Loucy (cell line): Measurements from ENCODE around the gene HDHD5.

Experiments
- H2AFZ ChIP-seq: fragments of 200-600 bp; sonication (generic); 2 replicates; pipeline ENCODE4 v1.6.0; 2016; ENCODE audit warnings: antibody characterized with exemption, mild to moderate bottlenecking, low read length, moderate library complexity
- H3F3A ChIP-seq: fragments of 200-600 bp; 2 replicates; pipeline ENCODE4 v1.6.0; 2016; ENCODE audit warnings: antibody characterized with exemption, low read depth, mild to moderate bottlenecking
- H3K27me3 ChIP-seq: fragments of 200-600 bp; sonication (generic); 2 replicates; pipeline ENCODE4 v1.6.1; 2014; ENCODE audit warnings: low read length, mild to moderate bottlenecking; ENCODE audit not compliant: insufficient read depth, poor library complexity, severe bottlenecking
- H3K36me3 ChIP-seq: fragments of 200-600 bp; sonication (generic); 2 replicates; pipeline ENCODE4 v1.6.1; 2016; ENCODE audit warnings: low read length; ENCODE audit not compliant: insufficient read depth
- H3K4me1 ChIP-seq: fragments of 200-600 bp; sonication (generic); 2 replicates; pipeline ENCODE4 v1.5.1; 2014; ENCODE audit warnings: low read length, mild to moderate bottlenecking; ENCODE audit not compliant: insufficient read depth, poor library complexity, severe bottlenecking
- H3K4me2 ChIP-seq: fragments of 200-600 bp; sonication (generic); 2 replicates; pipeline ENCODE4 v1.6.0; 2014; ENCODE audit warnings: antibody characterized with exemption, low read length, low read depth, mild to moderate bottlenecking; ENCODE audit not compliant: poor library complexity, severe bottlenecking
- H3K4me3 ChIP-seq: fragments of 200-600 bp; sonication (generic); 2 replicates; pipeline ENCODE4 v1.5.1; 2014; ENCODE audit warnings: low read length, mild to moderate bottlenecking, mixed read lengths; ENCODE audit not compliant: poor library complexity, severe bottlenecking
- H3K79me2 ChIP-seq: fragments of 200-600 bp; sonication (generic); 2 replicates; pipeline ENCODE4 v1.6.1; 2014; ENCODE audit warnings: low read length; ENCODE audit not compliant: insufficient read depth
- H3K9ac ChIP-seq: fragments of 200-600 bp; sonication (generic); 2 replicates; pipeline ENCODE4 v1.6.0; 2014; ENCODE audit warnings: mild to moderate bottlenecking, low read depth, low read length, moderate library complexity; ENCODE audit not compliant: poor library complexity, severe bottlenecking
- H3K9me2 ChIP-seq: fragments of 200-600 bp; sonication (generic); replicated peaks from 2 replicates; pipeline ENCODE4 v1.6.1; 2016; ENCODE audit warnings: low read depth, low read length, mixed read lengths
- H3K9me3 ChIP-seq: fragments of 200-600 bp; sonication (generic); 2 replicates; pipeline ENCODE4 v1.6.1; 2014; ENCODE audit warnings: mild to moderate bottlenecking, antibody characterized with exemption, low read length, low read depth; ENCODE audit not compliant: insufficient read depth
- H4K20me1 ChIP-seq: fragments of 200-600 bp; sonication (generic); 2 replicates; pipeline ENCODE4 v1.6.0; 2014; ENCODE audit warnings: antibody characterized with exemption, low read length, mild to moderate bottlenecking; ENCODE audit not compliant: insufficient read depth, poor library complexity, severe bottlenecking
- EZH2phosphoT487 ChIP-seq: fragments of 200-600 bp; IDR thresholded peaks from 2 replicates; pipeline ENCODE4 v1.6.1; 2018; ENCODE audit warnings: antibody characterized with exemption, mild to moderate bottlenecking, moderate library complexity, borderline replicate concordance
- TF ChIP-seq, protein P1 (sequence below): fragments of 200-600 bp; sonication (generic); conservative IDR thresholded peaks from 2 replicates; pipeline ENCODE4 v1.5.1; 2014; ENCODE audit warnings: mild to moderate bottlenecking, antibody characterized with exemption, low read length

Gene HDHD5

DNA sequence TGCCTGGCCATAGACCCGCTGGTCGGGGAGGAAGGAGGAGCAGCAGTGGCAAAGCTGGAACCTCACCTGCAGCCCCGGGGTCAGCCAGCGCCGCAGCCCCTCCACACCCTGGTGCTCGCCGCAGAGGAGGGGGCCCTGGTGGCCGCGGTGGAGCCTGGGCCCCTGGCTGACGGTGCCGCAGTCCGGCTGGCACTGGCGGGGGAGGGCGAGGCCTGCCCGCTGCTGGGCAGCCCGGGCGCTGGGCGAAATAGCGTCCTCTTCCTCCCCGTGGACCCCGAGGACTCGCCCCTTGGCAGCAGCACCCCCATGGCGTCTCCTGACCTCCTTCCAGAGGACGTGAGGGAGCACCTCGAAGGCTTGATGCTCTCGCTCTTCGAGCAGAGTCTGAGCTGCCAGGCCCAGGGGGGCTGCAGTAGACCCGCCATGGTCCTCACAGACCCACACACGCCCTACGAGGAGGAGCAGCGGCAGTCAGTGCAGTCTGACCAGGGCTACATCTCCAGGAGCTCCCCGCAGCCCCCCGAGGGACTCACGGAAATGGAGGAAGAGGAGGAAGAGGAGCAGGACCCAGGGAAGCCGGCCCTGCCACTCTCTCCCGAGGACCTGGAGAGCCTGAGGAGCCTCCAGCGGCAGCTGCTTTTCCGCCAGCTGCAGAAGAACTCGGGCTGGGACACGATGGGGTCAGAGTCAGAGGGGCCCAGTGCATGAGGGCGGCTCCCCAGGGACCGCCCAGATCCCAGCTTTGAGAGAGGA, 49.8 kb downstream of the HDHD5 start:
- TF ChIP-seq, protein P1, sequence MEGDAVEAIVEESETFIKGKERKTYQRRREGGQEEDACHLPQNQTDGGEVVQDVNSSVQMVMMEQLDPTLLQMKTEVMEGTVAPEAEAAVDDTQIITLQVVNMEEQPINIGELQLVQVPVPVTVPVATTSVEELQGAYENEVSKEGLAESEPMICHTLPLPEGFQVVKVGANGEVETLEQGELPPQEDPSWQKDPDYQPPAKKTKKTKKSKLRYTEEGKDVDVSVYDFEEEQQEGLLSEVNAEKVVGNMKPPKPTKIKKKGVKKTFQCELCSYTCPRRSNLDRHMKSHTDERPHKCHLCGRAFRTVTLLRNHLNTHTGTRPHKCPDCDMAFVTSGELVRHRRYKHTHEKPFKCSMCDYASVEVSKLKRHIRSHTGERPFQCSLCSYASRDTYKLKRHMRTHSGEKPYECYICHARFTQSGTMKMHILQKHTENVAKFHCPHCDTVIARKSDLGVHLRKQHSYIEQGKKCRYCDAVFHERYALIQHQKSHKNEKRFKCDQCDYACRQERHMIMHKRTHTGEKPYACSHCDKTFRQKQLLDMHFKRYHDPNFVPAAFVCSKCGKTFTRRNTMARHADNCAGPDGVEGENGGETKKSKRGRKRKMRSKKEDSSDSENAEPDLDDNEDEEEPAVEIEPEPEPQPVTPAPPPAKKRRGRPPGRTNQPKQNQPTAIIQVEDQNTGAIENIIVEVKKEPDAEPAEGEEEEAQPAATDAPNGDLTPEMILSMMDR: no peak
- TF ChIP-seq EZH2phosphoT487: no peak

DNA sequence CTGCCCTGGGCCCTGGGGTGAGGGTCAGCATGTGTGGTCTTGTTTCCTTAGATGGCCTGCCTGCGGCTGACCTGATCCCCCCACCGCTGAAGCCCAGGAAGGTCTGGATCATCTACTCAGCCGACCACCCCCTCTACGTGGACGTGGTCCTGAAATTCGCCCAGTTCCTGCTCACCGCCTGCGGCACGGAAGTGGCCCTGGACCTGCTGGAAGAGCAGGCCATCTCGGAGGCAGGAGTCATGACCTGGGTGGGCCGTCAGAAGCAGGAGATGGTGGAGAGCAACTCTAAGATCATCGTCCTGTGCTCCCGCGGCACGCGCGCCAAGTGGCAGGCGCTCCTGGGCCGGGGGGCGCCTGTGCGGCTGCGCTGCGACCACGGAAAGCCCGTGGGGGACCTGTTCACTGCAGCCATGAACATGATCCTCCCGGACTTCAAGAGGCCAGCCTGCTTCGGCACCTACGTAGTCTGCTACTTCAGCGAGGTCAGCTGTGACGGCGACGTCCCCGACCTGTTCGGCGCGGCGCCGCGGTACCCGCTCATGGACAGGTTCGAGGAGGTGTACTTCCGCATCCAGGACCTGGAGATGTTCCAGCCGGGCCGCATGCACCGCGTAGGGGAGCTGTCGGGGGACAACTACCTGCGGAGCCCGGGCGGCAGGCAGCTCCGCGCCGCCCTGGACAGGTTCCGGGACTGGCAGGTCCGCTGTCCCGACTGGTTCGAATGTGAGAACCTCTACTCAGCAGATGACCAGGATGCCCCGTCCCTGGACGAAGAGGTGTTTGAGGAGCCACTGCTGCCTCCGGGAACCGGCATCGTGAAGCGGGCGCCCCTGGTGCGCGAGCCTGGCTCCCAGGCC, 50.6 kb downstream of the HDHD5 start:
- Histone ChIP-seq H3K27me3 (no peaks in the 10 kb centered on the region), H3K4me1 (no peaks in the 10 kb centered on the region), H3K36me3 (peaks cover 57% of the 10 kb centered on the region; the same call in 1 of the 2 replicates), H3F3A (no peaks in the 10 kb centered on the region), H3K4me2 (no peak overlapping the region), H3K9me2 (no peaks in the 10 kb centered on the region), H3K9me3 (no peaks in the 10 kb centered on the region), H3K9ac (no peak overlapping the region), H2AFZ (no peak overlapping the region), H3K4me3 (no peak overlapping the region), H3K79me2 (no peaks in the 10 kb centered on the region), H4K20me1 (no peaks in the 10 kb centered on the region)
- TF ChIP-seq, protein P1: no peak

More for the DNA sequence above, 49.8 kb downstream of the HDHD5 start:
- no peaks in the 10 kb centered on the region for H3K79me2 ChIP-seq
- no peaks in the 10 kb centered on the region for H3K9me3 ChIP-seq
- H3K4me3 ChIP-seq: no peak overlapping the region
- H3K27me3 ChIP-seq: no peaks in the 10 kb centered on the region
- no peak overlapping the region for H2AFZ ChIP-seq
- H3K9me2 ChIP-seq: no peaks in the 10 kb centered on the region
- H4K20me1 ChIP-seq: no peaks in the 10 kb centered on the region
- H3K4me1 ChIP-seq: no peaks in the 10 kb centered on the region
- peaks cover 54% of the 10 kb centered on the region; the same call in 1 of the 2 replicates for H3K36me3 ChIP-seq
- H3K4me2 ChIP-seq: no peak overlapping the region
- no peaks in the 10 kb centered on the region for H3F3A ChIP-seq
- no peak overlapping the region for H3K9ac ChIP-seq

DNA sequence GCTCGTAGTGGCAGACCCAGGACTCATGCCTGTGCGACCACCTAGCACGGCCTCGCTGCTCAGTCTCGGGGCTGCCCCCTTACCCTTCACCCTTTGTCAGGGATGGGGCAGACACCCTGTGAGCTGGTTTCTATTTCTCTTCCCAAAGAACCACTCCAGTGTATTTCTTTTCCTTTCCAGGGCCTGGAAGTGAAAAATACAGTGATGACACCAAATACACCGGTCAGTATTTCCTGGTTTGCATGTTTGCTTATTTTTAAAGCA, 51.6 kb downstream of the HDHD5 start:
- H3K27me3 ChIP-seq: no peaks in the 10 kb centered on the region
- no peak overlapping the region for H3K9ac ChIP-seq
- H3K9me2 ChIP-seq: no peaks in the 10 kb centered on the region
- H3K4me3 ChIP-seq: no peak overlapping the region
- H3K79me2 ChIP-seq: no peaks in the 10 kb centered on the region
- H3K36me3 ChIP-seq: peaks cover 65% of the 10 kb centered on the region; the same call in 1 of the 2 replicates
- TF ChIP-seq, protein P1: no peak
- TF ChIP-seq EZH2phosphoT487: no peak
- H3F3A ChIP-seq: no peaks in the 10 kb centered on the region
- H3K4me1 ChIP-seq: no peaks in the 10 kb centered on the region
- no peak overlapping the region for H2AFZ ChIP-seq
- H3K9me3 ChIP-seq: no peaks in the 10 kb centered on the region
- no peak overlapping the region for H3K4me2 ChIP-seq
- no peaks in the 10 kb centered on the region for H4K20me1 ChIP-seq
